GM18517 (cell line): ENCODE measurements around the gene GUSB.
"Not testable (repeated sequence)": the region's sequence is repeated elsewhere in the genome, so short reads cannot be mapped to it uniquely, and the experiment has no call there.

ENCODE experiments used
- ATAC-seq: cut with Tn5 transposase; IDR thresholded peaks from one replicate; pipeline ENCODE4 v1.9.1; 2021; ENCODE audit warnings: mild to moderate bottlenecking, moderate library complexity; ENCODE audit not compliant: unreplicated experiment

Gene GUSB

GRCh38 chr7:65976659-65977196, 5.3 kb downstream of the GUSB start:
- no peak for ATAC-seq

- no peak for ATAC-seq
These were observed 6.1 kb downstream of the GUSB start for GRCh38 chr7:65975814-65976445.

GRCh38 chr7:65974876-65975275, 7.1 kb downstream of the GUSB start:
- ATAC-seq = no peak

- ATAC-seq = no peak
These were observed 7.7 kb downstream of the GUSB start for GRCh38 chr7:65974191-65974801.

DNA sequence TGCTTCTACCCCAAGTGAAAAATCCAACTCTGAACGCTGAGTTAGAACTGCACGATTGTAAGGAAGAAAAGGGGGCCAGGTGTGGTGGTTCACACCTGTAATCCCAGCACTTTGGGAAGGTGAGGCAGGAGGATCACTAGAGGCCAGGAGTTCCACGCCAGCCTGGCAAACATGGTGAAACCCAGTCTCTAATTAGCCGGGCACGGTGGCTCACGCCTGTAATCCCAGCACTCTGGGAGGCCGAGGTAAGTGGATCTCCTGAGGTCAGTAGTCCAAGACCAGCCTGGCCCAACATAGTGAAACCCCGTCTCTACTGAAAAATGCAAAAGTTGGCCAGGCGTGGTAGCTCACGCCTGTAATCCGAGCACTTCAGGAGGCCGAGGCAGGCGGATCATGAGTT, 9.0 kb downstream of the GUSB start:
- ATAC-seq = no peak

- ATAC-seq = no peak
These were observed 11.0 kb downstream of the GUSB start for GRCh38 chr7:65971021-65971420.

DNA sequence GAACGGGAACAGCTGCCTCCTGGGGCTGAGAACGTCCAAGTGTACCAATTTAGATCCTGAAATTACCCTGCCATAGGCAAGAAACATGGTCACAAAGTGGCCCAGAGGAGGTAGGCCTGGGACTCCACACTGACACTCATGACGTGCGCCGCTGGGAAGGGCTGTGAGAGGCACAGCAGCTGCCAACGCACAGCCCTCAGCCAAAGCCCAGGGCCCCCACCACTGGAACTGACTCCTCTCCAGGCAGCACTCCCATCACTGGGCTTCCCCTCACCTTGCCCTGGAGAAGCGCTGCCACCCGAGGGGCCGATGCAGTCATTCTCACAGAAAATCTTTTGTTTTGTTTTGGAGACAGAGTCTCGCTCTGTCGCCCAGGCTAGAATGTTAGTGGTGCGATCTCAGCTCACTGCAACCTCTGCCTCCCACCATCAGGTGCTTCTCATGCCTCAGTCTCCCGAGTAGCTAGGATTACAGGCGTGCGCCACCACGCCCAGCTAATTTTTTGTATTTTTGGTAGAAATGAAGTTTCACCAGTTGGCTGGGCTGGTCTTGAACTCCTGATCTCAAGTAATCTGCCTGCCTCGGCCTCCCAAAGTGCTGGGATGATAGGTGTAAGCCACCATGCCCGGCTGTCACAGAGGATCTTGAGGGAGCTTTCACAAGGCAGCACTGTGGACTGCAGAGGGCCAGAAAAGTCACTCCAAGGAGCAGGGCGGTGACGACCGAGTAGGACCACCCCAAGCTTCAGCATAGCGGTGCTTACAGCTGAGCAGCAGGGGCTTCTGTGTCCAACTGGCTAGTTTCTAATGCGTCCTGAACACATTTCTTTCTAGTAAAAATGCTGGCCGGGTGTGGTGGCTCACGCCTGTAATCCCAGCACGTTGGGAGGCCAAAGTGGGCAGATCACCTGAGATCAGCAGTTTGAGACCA, 13.5 kb downstream of the GUSB start:
- no peak for ATAC-seq

- ATAC-seq = no peak
These were observed 14.5 kb downstream of the GUSB start for GRCh38 chr7:65967361-65968155.

GRCh38 chr7:65966146-65966545, 15.9 kb downstream of the GUSB start:
- no peak for ATAC-seq

DNA sequence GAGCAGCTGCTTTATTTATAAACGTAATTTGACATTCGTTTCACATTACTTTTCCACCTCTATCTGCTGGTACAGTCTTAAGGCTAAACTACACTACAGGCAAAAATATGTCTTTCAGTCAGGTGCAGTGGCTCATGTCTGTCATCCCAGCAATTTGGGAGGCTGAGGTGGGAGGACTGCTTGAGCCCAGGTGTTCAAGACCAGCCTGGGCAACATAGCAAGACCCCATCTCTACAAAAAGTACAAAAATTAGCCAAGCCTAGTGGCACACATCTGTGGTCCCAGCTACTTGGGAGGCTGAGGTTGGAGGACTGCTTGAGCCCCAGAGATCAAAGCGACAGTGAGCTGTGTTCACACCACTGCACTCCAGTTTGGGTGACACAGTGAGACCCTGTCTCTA, 17.3 kb downstream of the GUSB start:
- not testable (repeated sequence) for ATAC-seq

- ATAC-seq = no peak
These were observed 20.0 kb downstream of the GUSB start for GRCh38 chr7:65962033-65962432.

DNA sequence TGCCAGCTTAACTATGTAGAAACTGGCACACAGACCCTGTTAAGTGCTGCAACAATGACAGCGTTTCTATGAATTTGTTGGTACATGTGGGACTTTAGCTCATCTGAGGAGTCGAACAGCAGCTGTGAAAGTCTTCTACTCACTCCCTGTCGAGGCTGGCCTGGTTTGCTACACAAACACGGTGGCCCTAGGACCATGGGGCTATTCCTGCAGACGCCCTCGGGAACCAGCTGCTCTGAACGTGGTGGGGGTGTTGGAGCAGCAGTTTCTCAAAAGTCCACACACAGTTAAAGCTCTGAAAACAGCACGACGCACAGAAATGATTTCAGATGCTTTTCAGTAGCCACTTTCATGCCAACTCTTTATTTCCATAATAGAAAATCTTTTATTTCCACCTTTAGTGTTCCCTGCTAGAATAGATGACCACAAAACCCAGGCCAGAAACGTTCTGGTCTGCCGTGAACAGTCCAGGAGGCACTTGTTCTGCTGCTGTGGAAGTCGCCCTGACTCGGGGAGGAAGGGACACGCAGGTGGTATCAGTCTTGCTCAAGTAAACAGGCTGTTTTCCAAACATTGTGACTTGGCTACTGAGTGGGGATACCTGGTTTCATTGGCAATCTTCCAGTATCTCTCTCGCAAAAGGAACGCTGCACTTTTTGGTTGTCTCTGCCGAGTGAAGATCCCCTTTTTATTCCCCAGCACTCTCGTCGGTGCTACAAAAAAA, 21.5 kb downstream of the GUSB start:
- ATAC-seq = no peak

GRCh38 chr7:65955718-65956117, 26.3 kb downstream of the GUSB start:
- no peak for ATAC-seq

DNA sequence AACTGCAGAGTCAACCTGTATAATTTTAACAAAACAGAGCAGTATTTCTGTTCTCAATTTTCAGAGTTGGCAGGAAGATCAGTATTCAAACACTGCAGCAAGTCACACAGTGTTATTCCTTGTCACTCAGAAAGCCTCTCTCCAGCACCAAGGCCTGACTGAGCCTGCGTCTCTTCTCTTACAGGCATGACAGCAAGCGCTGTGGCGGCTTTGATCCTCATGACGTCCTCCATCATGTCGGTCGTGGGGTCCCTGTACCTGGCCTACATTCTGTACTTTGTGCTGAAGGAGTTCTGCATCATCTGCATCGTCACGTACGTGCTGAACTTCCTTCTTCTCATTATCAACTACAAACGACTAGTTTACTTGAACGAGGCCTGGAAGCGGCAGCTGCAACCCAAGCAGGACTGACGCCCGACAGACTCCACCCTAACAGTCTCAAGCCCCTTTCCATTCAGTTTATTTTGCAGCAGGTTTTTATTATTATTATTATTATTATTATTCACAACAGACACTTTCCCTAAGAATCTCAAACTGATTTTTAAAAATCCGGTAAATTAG, 28.0 kb downstream of the GUSB start:
- ATAC-seq = no peak

- ATAC-seq = no peak
These were observed 28.9 kb downstream of the GUSB start for GRCh38 chr7:65953001-65953720.

- no peak for ATAC-seq
These were observed 30.0 kb downstream of the GUSB start for GRCh38 chr7:65951837-65952578.

GRCh38 chr7:65946904-65947303, 35.1 kb downstream of the GUSB start:
- ATAC-seq = no peak

- ATAC-seq = not testable (repeated sequence)
These were observed 36.2 kb downstream of the GUSB start for GRCh38 chr7:65945787-65946186.
